ENCODE results near the gene ZMYND19. TPM values are rescaled to one million over a fixed set of nuclear protein-coding genes. Genes with fewer than 3 reads are reported as not detected.

Gene ZMYND19
- total and polyA plus RNA-seq, 2 of the 4 experiments (the other 2 are of a cell fraction): 14.3 to 21.4 TPM

GRCh38 chr9:137583957-137584356 lies 6.4 kb downstream of the ZMYND19 start:
- Histone ChIP-seq H4K5ac (ENCODE audit: low read depth, low read length) (no peak overlapping the region), H3K4me3 (ENCODE audit: insufficient read depth, low read depth, low read length) (no peak overlapping the region), H3K14ac (replicated peaks; ENCODE audit: low read depth, low read length) (no peak overlapping the region), H3K18ac (ENCODE audit: low read depth, low read length) (no peak overlapping the region), H3K36me3 (ENCODE audit: control insufficient read depth, insufficient read depth, low read length) (peaks cover 44% of the 10 kb centered on the region), H3K4me1 (ENCODE audit: control insufficient read depth, insufficient read depth, low read length) (peaks cover 2% of the 10 kb centered on the region; the same call in 1 of the 2 replicates), H3K56ac (ENCODE audit: extremely low read depth, insufficient read depth, low read length) (no peak overlapping the region), H3K9ac (ENCODE audit: low read depth, low read length) (no peak overlapping the region), H4K8ac (ENCODE audit: low read depth in 2 of 2, low read length in 2 of 2) (no peak overlapping the region), H3K23ac (ENCODE audit: low read depth, low read length) (no peak overlapping the region), H2AFZ (replicated peaks; ENCODE audit: low read length, poor library complexity) (no peak overlapping the region), H4K91ac (ENCODE audit: insufficient read depth, low read depth, low read length) (no peak overlapping the region), H2BK15ac (ENCODE audit: low read depth, low read length) (no peak overlapping the region), H3K4me2 (ENCODE audit: low read depth, low read length) (no peak overlapping the region), H2AK9ac (replicated peaks; ENCODE audit: low read depth, low read length, poor library complexity) (no peak overlapping the region), H2BK5ac (ENCODE audit: low read depth, low read length, poor library complexity, severe bottlenecking) (no peak overlapping the region), H3K9me3 (ENCODE audit: control insufficient read depth, insufficient read depth, low read length) (no peaks in the 10 kb centered on the region), H2BK120ac (ENCODE audit: low read depth, low read length) (no peak overlapping the region), H3K79me1 (ENCODE audit: low read depth in 1 of 2, low read length in 2 of 2) (peaks cover 7 to 33% of the 10 kb centered on the region in 2 experiments), H3K4ac (ENCODE audit: low read depth, low read length) (no peak overlapping the region), H2BK20ac (ENCODE audit: low read depth, low read length) (no peak overlapping the region), H2AK5ac (ENCODE audit: low read depth, low read length) (no peak overlapping the region), H3K27ac (ENCODE audit: insufficient read depth, low read length) (no peak overlapping the region), H3K9me1 (ENCODE audit: insufficient read depth, low read length) (no peaks in the 10 kb centered on the region), H4K20me1 (ENCODE audit: insufficient read depth, low read length) (peaks cover 5% of the 10 kb centered on the region; the same call in 1 of the 2 replicates), H3K27me3 (ENCODE audit: control insufficient read depth, insufficient read depth, low read length) (no peaks in the 10 kb centered on the region)
- 77% methylated on average over 5 of the region's 8 CpGs; no CpG with 5 or more reads in 1 of the 2 experiments for WGBS, 2 experiments (ENCODE audit: extremely low coverage in 2 of 2, insufficient read length in 1 of 2)
- dilution Hi-C loops (cut with HindIII; ENCODE audit: low sequenced_read_pairs, unreplicated experiment): no loop called here
- ATAC-seq (ENCODE audit: low read depth): no peak
- in situ Hi-C loops (cut with MboI; ENCODE audit: low sequenced_read_pairs): no loop called here
- ChIA-PET CTCF (no interaction called here), POLR2A (ENCODE audit: unreplicated experiment) (no interaction called here)
- TF ChIP-seq CTCF (conservative IDR thresholded peaks at IDR 0.05; ENCODE audit: low read depth, low read length): no peak
- TF ChIP-seq FOS (IDR thresholded peaks at IDR 0.05; ENCODE audit: low read depth, low read length): no peak
- TF ChIP-seq POLR2A (IDR thresholded peaks at IDR 0.05; ENCODE audit: low read depth, low read length): no peak
- TF ChIP-seq BHLHE40 (IDR thresholded peaks at IDR 0.05; ENCODE audit: low read depth, low read length): no peak
- no peak for TF ChIP-seq MAZ (IDR thresholded peaks at IDR 0.05; ENCODE audit: borderline replicate concordance, low read depth, low read length)
- no peak for TF ChIP-seq RCOR1 (IDR thresholded peaks at IDR 0.05; ENCODE audit: insufficient replicate concordance, low read length)
- no peak for TF ChIP-seq MAFK (IDR thresholded peaks at IDR 0.05; ENCODE audit: low read depth, low read length)
- no peak for TF ChIP-seq MXI1 (IDR thresholded peaks at IDR 0.05; ENCODE audit: borderline replicate concordance, low read depth, low read length)
- TF ChIP-seq NFE2L2 (IDR thresholded peaks at IDR 0.05; ENCODE audit: low read depth, low read length): no peak
- no peak for TF ChIP-seq SMC3 (IDR thresholded peaks at IDR 0.05; ENCODE audit: low read depth, low read length)
- TF ChIP-seq RAD21 (IDR thresholded peaks at IDR 0.05; ENCODE audit: low read length): no peak
- no peak for TF ChIP-seq CEBPB (IDR thresholded peaks at IDR 0.05; ENCODE audit: low read depth, low read length)
- no peak for TF ChIP-seq RFX5 (IDR thresholded peaks at IDR 0.05; ENCODE audit: low read depth, low read length)
- no peak for TF ChIP-seq USF2 (IDR thresholded peaks at IDR 0.05; ENCODE audit: low read depth, low read length)
- no peak for TF ChIP-seq CHD1 (IDR thresholded peaks at IDR 0.05; ENCODE audit: low read depth, low read length)
- no peak for TF ChIP-seq ELK1 (IDR thresholded peaks at IDR 0.05; ENCODE audit: borderline replicate concordance, low read depth, low read length)
- no peak for DNase-seq
- no TSS peak for BruUV-seq (replicated peaks)
- intact Hi-C loops (cut with micrococcal nuclease): no loop called here
